Smooth muscle cell (in vitro differentiated cells): ENCODE results near the gene PPP4R4. TPM values are rescaled to one million over a fixed set of nuclear protein-coding genes. Genes with fewer than 3 reads are reported as not detected.

Experiments
- DNase-seq: peaks from one replicate; lab custom pipeline; 2025; ENCODE audit not compliant: unreplicated experiment; lab: John Stamatoyannopoulos, UW
- H2AFZ ChIP-seq: fragments of 200-600 bp; sonication (generic); 2 replicates; pipeline ENCODE4 v1.6.0; 2016; ENCODE audit warnings: antibody characterized with exemption, low read depth, mild to moderate bottlenecking
- H3F3A ChIP-seq: fragments of 200-600 bp; sonication (generic); 2 replicates; pipeline ENCODE4 v1.6.0; 2017; ENCODE audit warnings: antibody characterized with exemption, low read depth
- H3K27ac ChIP-seq: fragments of 200-600 bp; sonication (generic); 2 replicates; pipeline ENCODE4 v1.5.1; 2016; ENCODE audit warnings: low read depth, mild to moderate bottlenecking
- H3K27me3 ChIP-seq: fragments of 200-600 bp; sonication (generic); 2 replicates; pipeline ENCODE4 v1.6.1; 2016; ENCODE audit warnings: low read depth, mild to moderate bottlenecking
- H3K36me3 ChIP-seq: fragments of 200-600 bp; sonication (generic); 2 replicates; pipeline ENCODE4 v1.5.1; 2016; ENCODE audit warnings: low read depth
- H3K4me1 ChIP-seq: fragments of 200-600 bp; sonication (generic); 2 replicates; pipeline ENCODE4 v1.5.1; 2016; ENCODE audit warnings: low read depth
- H3K4me2 ChIP-seq: fragments of 200-600 bp; sonication (generic); 2 replicates; pipeline ENCODE4 v1.6.0; 2016; ENCODE audit warnings: mild to moderate bottlenecking
- H3K4me3 ChIP-seq: fragments of 200-600 bp; sonication (generic); 2 replicates; pipeline ENCODE4 v1.5.1; 2016; ENCODE audit warnings: mild to moderate bottlenecking
- H3K79me2 ChIP-seq: fragments of 200-600 bp; sonication (generic); 2 replicates; pipeline ENCODE4 v1.6.0; 2016; ENCODE audit warnings: low read depth, mild to moderate bottlenecking
- H3K9ac ChIP-seq: fragments of 200-600 bp; sonication (generic); 2 replicates; pipeline ENCODE4 v1.6.0; 2016; ENCODE audit warnings: low read depth
- H3K9me3 ChIP-seq: fragments of 200-600 bp; sonication (generic); replicated peaks from 2 replicates; pipeline ENCODE4 v1.5.1; 2016; ENCODE audit warnings: low read depth
- H4K20me1 ChIP-seq: fragments of 200-600 bp; sonication (generic); 2 replicates; pipeline ENCODE4 v1.6.0; 2016; ENCODE audit warnings: low read depth
- CTCF ChIP-seq: fragments of 200-600 bp; sonication (generic); IDR thresholded peaks from 2 replicates; pipeline ENCODE4 v1.5.1; 2017; ENCODE audit warnings: borderline replicate concordance, mild to moderate bottlenecking, antibody characterized with exemption; ENCODE audit not compliant: insufficient read depth, poor library complexity, severe bottlenecking
- WGBS: methylation state at CpG from one replicate; pipeline ENCODE4 v1.1.7; 2016; ENCODE audit warnings: low lambda C conversion rate; 5-methylcytosine and 5-hydroxymethylcytosine counted together
- polyA plus RNA-seq: library from polyadenylated mRNA; unstranded; fragments of >200 nt; fragmentation: Nextera tagmentation; extraction: Ambion mirVana; gene quantifications from 2 replicates; pipeline ENCODE4 v1.2.1, GENCODE V29; 2016
- total RNA-seq: library from RNA; depleted of rRNA; stranded (reverse); fragments of >200 nt; gene quantifications from 2 replicates; pipeline ENCODE4 v1.2.3, GENCODE V29; 2014

Gene PPP4R4
- total and polyA plus RNA-seq, 2 experiments from 2014 or later: 0.27 TPM

- Histone ChIP-seq H3F3A (no peaks in the 10 kb centered on the region), H4K20me1 (no peaks in the 10 kb centered on the region), H3K4me1 (no peaks in the 10 kb centered on the region), H3K4me3 (no peak overlapping the region), H3K36me3 (no peaks in the 10 kb centered on the region), H3K9ac (no peak overlapping the region), H3K9me3 (no peaks in the 10 kb centered on the region), H3K4me2 (no peak overlapping the region), H3K27me3 (no peaks in the 10 kb centered on the region), H2AFZ (no peak overlapping the region), H3K79me2 (no peaks in the 10 kb centered on the region), H3K27ac (no peak overlapping the region)
- no peak for TF ChIP-seq CTCF
- WGBS: 75% methylated on average over 4 of the region's 4 CpGs
- no peak for DNase-seq
Observed at GRCh38 chr14:94227029-94227428, 52.9 kb downstream of the PPP4R4 start.

GRCh38 chr14:94237046-94237445, 62.9 kb downstream of the PPP4R4 start:
- no peaks in the 10 kb centered on the region for H3K79me2 ChIP-seq
- H3K36me3 ChIP-seq: no peaks in the 10 kb centered on the region
- no peaks in the 10 kb centered on the region for H3K27me3 ChIP-seq
- no peak overlapping the region for H3K4me2 ChIP-seq
- no peak overlapping the region for H3K9ac ChIP-seq
- DNase-seq: no peak
- H3K27ac ChIP-seq: no peak overlapping the region
- no peak overlapping the region for H3K4me3 ChIP-seq
- no peak overlapping the region for H2AFZ ChIP-seq
- no peaks in the 10 kb centered on the region for H3F3A ChIP-seq
- H3K4me1 ChIP-seq: no peaks in the 10 kb centered on the region
- H3K9me3 ChIP-seq: no peaks in the 10 kb centered on the region
- no peak for TF ChIP-seq CTCF
- no peaks in the 10 kb centered on the region for H4K20me1 ChIP-seq

- H3K4me1 ChIP-seq: no peaks in the 10 kb centered on the region
- WGBS: 72% methylated on average over 4 of the region's 4 CpGs
- no peak for TF ChIP-seq CTCF
Observed at GRCh38 chr14:94237983-94238382, 63.9 kb downstream of the PPP4R4 start.

GRCh38 chr14:94239406-94239805, 65.3 kb downstream of the PPP4R4 start:
- Histone ChIP-seq H3K36me3 (no peaks in the 10 kb centered on the region), H3K4me2 (no peak overlapping the region), H3K4me3 (no peak overlapping the region), H3K9ac (no peak overlapping the region), H3K9me3 (no peaks in the 10 kb centered on the region), H4K20me1 (no peaks in the 10 kb centered on the region), H3K27me3 (no peaks in the 10 kb centered on the region), H3K4me1 (no peaks in the 10 kb centered on the region), H2AFZ (no peak overlapping the region), H3K27ac (no peak overlapping the region), H3F3A (no peaks in the 10 kb centered on the region), H3K79me2 (no peaks in the 10 kb centered on the region)
- no peak for TF ChIP-seq CTCF
- DNase-seq: no peak
- WGBS: 87% methylated on average over 2 of the region's 2 CpGs

More at GRCh38 chr14:94237983-94238382, 63.9 kb downstream of the PPP4R4 start:
- H3K27ac ChIP-seq: no peak overlapping the region
- no peak overlapping the region for H3K4me3 ChIP-seq
- H2AFZ ChIP-seq: no peak overlapping the region
- no peaks in the 10 kb centered on the region for H3K9me3 ChIP-seq
- no peaks in the 10 kb centered on the region for H3K27me3 ChIP-seq
- no peak overlapping the region for H3K4me2 ChIP-seq
- H3K9ac ChIP-seq: no peak overlapping the region
- H3F3A ChIP-seq: no peaks in the 10 kb centered on the region
- H3K36me3 ChIP-seq: no peaks in the 10 kb centered on the region
- H3K79me2 ChIP-seq: no peaks in the 10 kb centered on the region
- no peaks in the 10 kb centered on the region for H4K20me1 ChIP-seq
- no peak for DNase-seq
